ENCODE data around the gene KPNA6. TPM values are rescaled to one million over a fixed set of nuclear protein-coding genes. Genes with fewer than 3 reads are reported as not detected.

Gene KPNA6
- total RNA-seq, 1 donor from 2014 or later: 24.2 TPM

- DNase-seq (ENCODE audit: low read depth): no peak
- H3K36me3 ChIP-seq (ENCODE audit: control insufficient read depth, insufficient read depth, low read length): peaks cover 17% of the 10 kb centered on the region
- H3K4me3 ChIP-seq (ENCODE audit: low read depth, low read length): no peak overlapping the region
- TF ChIP-seq CTCF (IDR thresholded peaks at IDR 0.05; ENCODE audit: insufficient read depth, low read length, severe bottlenecking): no peak
- no peak for FAIRE-seq
- H3K27me3 ChIP-seq (ENCODE audit: control insufficient read depth, insufficient read depth, low read length): no peaks in the 10 kb centered on the region
These were observed 111.2 kb downstream of the KPNA6 start for GRCh38 chr1:32219022-32219421.

GRCh38 chr1:32220746-32221580 is 113.1 kb downstream of the KPNA6 start:
- no peak for FAIRE-seq
- TF ChIP-seq CTCF (IDR thresholded peaks at IDR 0.05; ENCODE audit: insufficient read depth, low read length, severe bottlenecking): no peak

GRCh38 chr1:32221581-32221979 is 113.7 kb downstream of the KPNA6 start:
- TF ChIP-seq CTCF (IDR thresholded peaks at IDR 0.05; ENCODE audit: insufficient read depth, low read length, severe bottlenecking): no peak
- H3K4me3 ChIP-seq (ENCODE audit: low read depth, low read length): peak overlapping the region; percentile 94
- FAIRE-seq (no peak), DNase-seq (ENCODE audit: low read depth) (no peak)
- H3K36me3 ChIP-seq (ENCODE audit: control insufficient read depth, insufficient read depth, low read length): peaks cover 17% of the 10 kb centered on the region
- H3K27me3 ChIP-seq (ENCODE audit: control insufficient read depth, insufficient read depth, low read length): no peaks in the 10 kb centered on the region

More at GRCh38 chr1:32220746-32221580, 113.1 kb downstream of the KPNA6 start:
- peaks cover 14% of the 10 kb centered on the region for H3K36me3 ChIP-seq (ENCODE audit: control insufficient read depth, insufficient read depth, low read length)
- DNase-seq (ENCODE audit: low read depth): no peak
- H3K4me3 ChIP-seq (ENCODE audit: low read depth, low read length): peak overlapping the region; percentile 94
- no peaks in the 10 kb centered on the region for H3K27me3 ChIP-seq (ENCODE audit: control insufficient read depth, insufficient read depth, low read length)

GRCh38 chr1:32221980-32222755 is 114.3 kb downstream of the KPNA6 start, which contains the start of the genes EIF3I and TMEM234:
TSS of gene EIF3I (plus strand) at chr1:32222407. CDS start at chr1:32222442, 35 bp downstream.
TSS of gene TMEM234 (minus strand) at chr1:32222353. CDS start at chr1:32222322, 31 bp downstream.
- no peak for FAIRE-seq
- no peak for TF ChIP-seq CTCF (IDR thresholded peaks at IDR 0.05; ENCODE audit: insufficient read depth, low read length, severe bottlenecking)
- H3K4me3 ChIP-seq (ENCODE audit: low read depth, low read length): peak within 1 kb of the TSS; percentile 94
- peak; percentile 85 for DNase-seq (ENCODE audit: low read depth)
- H3K36me3 ChIP-seq (ENCODE audit: control insufficient read depth, insufficient read depth, low read length): peaks cover 17% of the 10 kb centered on the region
- H3K27me3 ChIP-seq (ENCODE audit: control insufficient read depth, insufficient read depth, low read length): no peaks in the 10 kb centered on the region

GRCh38 chr1:32223683-32224082 is 115.8 kb downstream of the KPNA6 start:
- H3K27me3 ChIP-seq (ENCODE audit: control insufficient read depth, insufficient read depth, low read length): no peaks in the 10 kb centered on the region
- DNase-seq (ENCODE audit: low read depth) (no peak), FAIRE-seq (no peak)
- H3K4me3 ChIP-seq (ENCODE audit: low read depth, low read length): no peak overlapping the region
- no peak for TF ChIP-seq CTCF (IDR thresholded peaks at IDR 0.05; ENCODE audit: insufficient read depth, low read length, severe bottlenecking)
- peaks cover 25% of the 10 kb centered on the region for H3K36me3 ChIP-seq (ENCODE audit: control insufficient read depth, insufficient read depth, low read length)

All from bronchial epithelial cell (primary cell).